GM19240 (cell line): Measurements from ENCODE around the gene CLDN5.

ENCODE experiments used
- DNase-seq: peaks from one replicate; pipeline ENCODE4 v3.0.0; 2011; ENCODE audit warnings: low spot score; ENCODE audit not compliant: insufficient read length

The CLDN5 gene

DNA sequence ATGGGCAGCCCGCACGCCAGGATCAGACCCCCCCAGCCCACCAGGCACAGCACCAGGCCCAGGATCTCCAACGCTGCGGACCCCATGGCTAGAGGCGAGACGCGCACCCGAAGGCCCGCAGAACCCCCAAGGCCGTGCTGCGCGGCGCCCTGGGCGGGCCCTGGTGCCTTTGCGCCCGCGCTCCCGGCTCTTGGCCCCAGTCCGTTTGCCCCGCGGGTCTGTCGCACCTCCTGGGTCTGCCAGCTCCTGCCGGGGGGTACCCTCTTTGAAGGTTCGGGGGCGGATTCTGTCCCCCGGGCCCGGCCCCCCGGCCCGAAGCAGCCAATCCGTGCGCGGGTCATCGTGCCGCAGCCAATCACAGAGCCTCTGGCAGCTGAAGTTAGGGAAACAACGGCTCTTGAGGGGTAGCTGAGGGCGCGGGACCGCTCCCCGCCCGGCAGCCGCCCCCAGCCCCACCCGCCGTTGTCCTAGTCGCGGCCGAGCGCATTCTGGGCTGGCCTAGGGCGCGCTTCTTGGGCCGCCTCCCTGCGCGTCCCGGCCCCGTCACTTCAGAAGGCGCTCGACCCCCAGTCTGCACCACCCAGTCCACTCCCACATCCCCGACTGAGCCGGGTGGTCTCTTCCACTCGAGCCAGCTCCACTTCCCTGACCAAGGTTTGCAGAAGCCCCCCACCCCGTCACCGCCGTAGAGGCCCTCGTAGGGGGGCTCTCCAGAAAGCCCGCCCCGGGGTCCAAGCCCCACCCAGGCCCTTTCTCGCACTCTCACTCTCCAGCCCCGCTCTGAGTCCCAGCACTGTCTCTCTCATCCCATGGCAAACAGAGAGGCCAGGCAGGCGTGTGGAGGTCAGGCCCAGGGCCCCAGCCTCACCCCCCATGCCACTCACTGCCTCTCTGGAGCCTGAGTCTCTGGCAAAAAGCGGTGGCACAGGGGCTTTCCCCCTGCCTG lies at the start of gene CLDN5:
CLDN5 (minus strand) TSS at position 241 of the 946 bp plus-strand sequence; CDS start at position 86, 155 bp downstream.
- DNase-seq = no peak

DNA sequence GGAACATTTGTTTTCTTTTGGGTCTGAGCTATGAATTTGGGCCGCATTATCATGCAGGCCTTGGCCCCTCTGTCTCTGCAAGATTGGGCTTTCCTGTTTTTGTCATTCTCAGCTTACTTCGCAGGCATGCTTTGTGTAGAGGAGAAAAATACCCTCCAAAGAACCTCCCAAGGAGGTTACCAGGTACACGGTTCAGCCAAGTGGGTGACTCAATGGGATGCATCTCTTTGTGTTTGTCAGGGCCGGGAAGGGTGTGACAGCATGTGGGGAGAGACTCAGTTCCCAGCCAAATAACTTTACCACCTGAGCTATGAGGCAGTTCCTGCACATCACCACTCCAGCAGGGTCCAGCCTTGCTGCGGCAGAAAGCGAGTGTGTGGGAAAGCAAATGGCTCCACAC lies 47.8 kb upstream of the CLDN5 start:
- DNase-seq = no peak

DNA sequence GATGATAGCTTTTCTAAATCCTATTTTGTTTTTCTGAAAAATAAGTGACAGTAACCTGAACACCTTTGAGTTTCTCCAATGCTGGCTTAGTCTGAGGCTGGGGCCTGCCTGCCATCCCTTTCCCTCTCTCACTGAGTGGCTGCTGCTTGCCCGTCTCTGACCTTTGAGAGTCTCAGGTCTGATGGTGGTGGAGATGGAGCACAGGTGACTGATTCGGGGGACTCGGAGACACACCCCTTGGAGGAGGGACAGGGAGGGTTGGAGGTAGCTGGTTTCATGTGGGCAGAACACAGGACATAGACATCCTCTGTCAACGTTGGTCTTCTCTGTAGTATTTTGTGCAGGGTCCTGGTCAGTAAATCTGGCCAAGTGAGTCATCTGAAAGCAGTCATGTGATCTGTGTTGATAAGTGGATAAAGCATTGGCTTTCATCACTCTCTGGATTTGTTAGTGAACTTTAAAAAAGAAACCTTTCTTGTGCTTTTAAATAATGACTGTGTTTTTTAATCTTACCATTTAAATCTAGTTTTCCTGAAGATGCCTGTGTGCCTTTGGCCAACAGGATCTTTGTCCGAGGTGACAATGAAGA lies 47.1 kb upstream of the CLDN5 start:
- DNase-seq = no peak

GRCh38 chr22:19569976-19570375 lies 45.8 kb upstream of the CLDN5 start:
- DNase-seq = no peak

GRCh38 chr22:19569276-19569640 lies 45.0 kb upstream of the CLDN5 start:
- DNase-seq = no peak

GRCh38 chr22:19568337-19569275 lies 44.4 kb upstream of the CLDN5 start:
- no peak for DNase-seq

DNA sequence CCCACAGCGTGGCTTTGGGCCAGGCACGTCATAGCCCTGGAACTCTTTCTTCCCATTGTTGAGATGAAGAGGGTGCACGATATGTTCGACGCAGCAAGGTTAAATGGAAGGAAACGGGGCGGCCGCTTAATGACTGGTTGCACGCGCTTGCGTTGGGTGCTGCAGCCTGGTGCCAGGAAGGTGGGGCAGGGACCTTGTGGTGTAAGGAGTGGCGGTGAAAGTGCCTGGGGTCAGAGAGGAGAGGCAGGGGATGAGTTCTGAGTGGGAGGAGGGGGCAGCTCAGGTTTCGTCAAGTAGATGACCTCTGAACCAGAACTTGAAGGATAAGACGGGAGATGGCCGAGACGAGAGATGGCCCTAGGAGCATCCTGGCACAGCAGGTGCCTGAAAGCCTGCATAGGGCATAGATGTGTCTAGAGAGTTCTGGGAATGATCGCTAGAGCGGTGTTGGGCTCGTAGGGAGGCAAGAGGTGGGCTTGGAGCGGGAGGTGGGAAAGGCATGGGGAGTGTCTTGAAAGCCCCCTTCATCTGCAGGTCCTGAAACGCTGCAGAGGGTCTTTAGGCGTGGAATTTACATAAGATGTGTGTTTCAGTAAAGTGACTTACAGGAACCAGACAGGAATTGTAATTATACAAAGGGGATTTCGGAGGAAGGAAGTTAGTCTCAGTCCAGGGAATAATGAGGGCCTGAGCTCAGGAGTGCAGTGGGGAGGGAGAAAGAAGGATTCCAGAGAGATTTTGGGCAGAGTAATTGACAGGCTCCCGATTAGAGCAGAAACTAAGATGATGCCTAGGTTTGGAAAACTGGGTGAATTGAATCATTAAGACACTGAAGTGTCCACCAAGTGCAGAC lies 43.2 kb upstream of the CLDN5 start:
- DNase-seq = no peak

- DNase-seq = no peak
Measured at GRCh38 chr22:19566279-19567156, 42.3 kb upstream of the CLDN5 start.

DNA sequence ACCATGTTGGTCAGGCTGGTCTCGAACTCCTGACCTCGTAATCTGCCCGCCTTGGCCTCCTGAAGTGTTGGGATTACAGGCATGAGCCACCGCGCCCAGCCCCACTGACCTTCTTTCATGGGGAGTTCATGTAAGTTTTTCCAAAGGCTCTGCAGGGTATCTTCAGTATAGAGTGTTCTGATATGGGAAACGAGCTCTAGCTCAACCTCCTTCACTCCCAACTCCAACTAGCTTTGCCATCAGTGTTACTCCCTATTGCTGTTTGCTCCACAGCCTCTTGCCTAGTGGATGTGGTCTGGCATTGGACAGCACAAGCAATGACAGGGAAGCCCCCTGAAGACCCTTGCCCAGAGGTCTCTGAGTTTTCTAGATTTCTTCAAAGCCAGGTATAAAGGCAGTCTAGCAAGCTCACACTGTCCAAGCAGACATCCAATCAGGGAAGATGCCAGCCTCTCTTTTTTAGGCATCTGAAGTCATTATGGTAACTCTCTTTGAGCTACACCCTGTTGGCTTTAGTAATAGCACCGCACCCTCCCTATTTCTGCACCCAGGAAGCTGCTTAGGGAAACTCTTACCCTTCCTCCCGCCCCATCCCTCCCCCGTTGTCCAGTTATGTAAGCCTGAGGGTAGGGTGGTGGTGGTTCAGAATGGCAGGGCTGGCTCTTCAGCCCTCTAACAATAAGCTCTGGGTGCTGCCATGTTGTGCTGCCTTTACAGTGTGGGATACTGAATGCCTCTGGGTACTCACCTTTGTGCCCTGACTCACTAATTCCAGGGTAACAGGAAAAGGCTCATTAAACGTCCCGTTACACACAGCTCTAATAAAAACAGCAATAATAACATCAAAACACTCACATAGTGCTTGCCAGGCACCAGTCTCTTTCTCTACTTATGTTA lies 41.4 kb upstream of the CLDN5 start:
- no peak for DNase-seq

GRCh38 chr22:19559956-19560355 lies 35.7 kb upstream of the CLDN5 start:
- DNase-seq = no peak

DNA sequence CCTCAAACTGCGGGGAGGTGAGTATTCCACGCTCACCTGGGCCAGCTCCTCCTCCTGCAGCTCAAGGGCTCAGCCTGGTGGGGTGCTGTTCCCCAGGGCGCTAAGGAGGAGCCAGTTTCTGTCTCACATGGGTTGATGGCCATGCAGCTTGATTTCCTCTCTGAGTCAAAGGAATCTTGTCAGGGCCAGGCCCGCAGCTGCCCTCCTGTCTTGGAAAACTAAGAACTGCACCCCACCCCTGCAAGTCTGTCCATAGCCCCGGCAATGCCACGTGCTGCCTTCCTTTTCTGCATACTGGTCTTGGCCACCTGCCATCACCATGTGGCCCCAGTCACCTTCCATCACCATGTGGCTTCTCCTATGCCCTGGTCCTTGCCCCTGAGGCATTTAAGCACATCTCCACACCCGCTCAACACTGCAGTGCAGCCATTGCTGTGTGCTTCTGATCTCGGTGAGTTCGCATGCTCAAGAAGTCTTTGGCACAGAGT lies 35.2 kb upstream of the CLDN5 start:
- no peak for DNase-seq

DNA sequence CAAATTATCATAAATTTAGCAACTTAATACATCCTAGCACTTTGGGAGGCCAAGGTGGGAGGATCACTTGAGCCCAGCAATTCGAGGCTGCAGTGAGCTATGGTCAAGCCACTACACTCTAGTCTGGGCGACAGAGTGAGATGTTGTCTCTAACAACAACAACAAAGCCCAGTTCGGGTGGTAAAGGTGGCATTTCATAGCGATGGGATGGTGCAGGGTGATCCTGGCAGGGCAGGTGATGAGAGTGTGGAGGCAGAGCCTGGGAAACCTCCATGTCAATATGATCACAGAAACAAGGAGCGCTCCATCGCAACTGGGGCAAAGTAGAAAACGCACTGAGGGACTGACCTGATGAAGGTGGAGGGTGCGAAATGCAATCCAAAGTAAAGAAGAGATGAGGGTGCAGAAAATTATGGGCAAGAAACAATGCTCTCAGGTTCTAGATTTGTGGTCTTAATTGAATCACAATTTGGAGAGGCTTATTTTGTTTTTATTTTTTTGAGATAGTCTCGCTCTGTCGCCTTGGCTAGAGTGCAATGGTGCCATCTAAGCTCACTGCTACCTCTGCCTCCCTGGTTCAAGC lies 32.8 kb upstream of the CLDN5 start:
- DNase-seq = no peak

DNA sequence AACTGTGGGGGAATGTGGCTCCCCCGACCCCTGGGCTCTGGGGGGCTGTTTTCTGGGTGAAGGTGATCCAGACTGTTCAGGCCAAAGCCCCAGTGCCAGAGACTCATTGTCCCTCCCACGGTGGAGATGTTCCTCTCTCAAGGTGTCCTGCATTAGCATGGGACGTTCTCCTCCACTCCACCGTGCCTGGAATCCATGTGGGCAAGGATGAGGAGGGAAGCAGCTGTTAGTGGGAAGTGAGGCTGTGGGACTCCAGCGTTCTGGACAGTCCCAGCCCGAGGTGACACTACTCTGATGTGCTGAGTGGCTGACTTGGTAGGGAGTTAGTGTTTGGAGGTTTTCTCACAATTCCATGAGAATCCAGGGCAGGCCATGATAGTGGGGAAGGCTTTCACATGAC lies 31.4 kb upstream of the CLDN5 start:
- DNase-seq = no peak

DNA sequence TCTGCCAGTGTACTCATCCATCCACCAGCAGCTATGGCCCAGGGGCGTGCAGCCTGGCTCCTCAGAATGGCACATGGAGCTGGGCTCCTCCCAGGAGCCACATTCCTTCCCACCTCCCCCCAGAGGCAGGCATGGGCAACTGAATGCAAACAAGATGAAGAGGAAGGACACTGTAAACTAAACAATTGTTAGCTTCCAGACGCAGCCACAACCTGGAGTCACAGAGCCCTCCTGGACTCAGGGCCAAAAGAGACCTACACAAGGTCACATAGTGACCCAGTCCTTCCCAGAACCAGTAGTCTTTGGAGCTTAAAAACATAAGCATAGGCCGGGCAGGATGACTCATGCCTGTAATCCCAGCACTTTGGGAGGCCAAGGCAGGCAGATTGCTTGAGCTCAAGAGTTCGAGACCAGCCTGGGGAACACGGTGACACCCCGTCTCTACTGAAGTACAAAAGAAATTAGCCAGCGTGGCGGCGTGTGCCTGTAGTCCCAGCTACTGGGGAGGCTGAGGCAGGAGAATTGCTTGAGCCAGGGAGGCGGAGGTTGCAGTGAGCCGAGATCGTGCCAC lies 30.7 kb upstream of the CLDN5 start:
- no peak for DNase-seq

- DNase-seq = no peak
Measured at GRCh38 chr22:19553201-19553600, 29.0 kb upstream of the CLDN5 start.

DNA sequence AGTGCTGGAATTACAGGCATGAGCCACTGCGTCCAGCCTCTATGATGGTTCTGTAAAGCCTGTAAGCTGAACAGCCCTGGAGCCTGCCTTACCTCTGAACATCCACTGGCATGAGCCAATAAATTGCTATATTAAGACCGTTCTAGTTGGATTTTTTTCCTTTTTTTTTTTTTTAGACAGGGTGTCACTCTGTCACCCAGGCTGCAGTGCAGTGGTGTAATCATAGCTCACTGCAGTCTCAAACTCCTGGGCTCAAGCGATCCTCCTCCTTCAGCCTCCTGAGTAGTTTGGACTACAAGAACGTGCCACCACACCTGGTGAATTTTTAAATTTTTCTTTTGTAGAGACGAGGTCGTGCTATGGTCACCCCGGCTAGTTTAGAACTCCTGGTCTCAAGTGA lies 26.2 kb upstream of the CLDN5 start:
- no peak for DNase-seq

DNA sequence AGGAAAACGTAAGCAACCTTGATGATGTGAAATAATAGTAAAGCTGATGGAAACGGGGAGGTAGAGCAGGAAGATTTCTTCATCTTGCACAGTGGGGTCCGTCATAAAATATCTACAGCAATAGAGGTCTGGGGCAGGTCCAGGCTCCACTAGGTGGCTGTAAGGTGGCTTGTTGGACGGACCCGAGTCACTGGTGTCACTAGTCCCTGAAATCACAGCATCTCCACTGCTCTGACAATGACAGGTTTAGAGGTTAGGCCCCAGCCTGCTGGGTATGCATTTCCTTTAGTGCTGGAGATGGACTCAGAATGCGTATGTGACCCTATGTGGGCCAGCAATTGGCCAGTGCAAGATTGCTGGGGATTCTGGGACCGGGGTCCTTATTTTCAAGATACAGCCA lies 25.2 kb upstream of the CLDN5 start:
- DNase-seq = no peak

GRCh38 chr22:19548964-19549363 lies 24.8 kb upstream of the CLDN5 start:
- no peak for DNase-seq
